Keratinocyte (primary cell): Measurements from ENCODE around the gene ASL. TPM values are rescaled to one million over a fixed set of nuclear protein-coding genes. Genes with fewer than 3 reads are reported as not detected.

Experiments
- DNase-seq: peaks from one replicate; pipeline ENCODE4 v3.0.0-alpha.2; 2011; ENCODE audit warnings: low read depth, missing footprints, low spot score
- FAIRE-seq: peaks from 2 replicates; lab custom pipeline; 2011; peaks lifted over from hg19 to GRCh38; lab: Jason Lieb, UNC
- H2AFZ ChIP-seq: 2 replicates; pipeline ENCODE4 v1.6.0; 2012; ENCODE audit warnings: low read length, control low read depth, inconsistent platforms; ENCODE audit not compliant: control insufficient read depth
- H3K27ac ChIP-seq: 2 replicates; pipeline ENCODE4 v1.5.1; 2011; ENCODE audit warnings: low read length; ENCODE audit not compliant: control insufficient read depth, insufficient read depth
- H3K27me3 ChIP-seq: 3 replicates; pipeline ENCODE4 v1.6.0; 2011; ENCODE audit warnings: low read length; ENCODE audit not compliant: control insufficient read depth, insufficient read depth; ENCODE audit errors: extremely low read depth
- H3K36me3 ChIP-seq, 2 experiments: 2 replicates in 1 of 2; 3 replicates in 1 of 2; pipeline ENCODE4 v1.5.1; 2011; ENCODE audit warnings: low read length in 2 of 2, mild to moderate bottlenecking in 1 of 2; ENCODE audit not compliant: control insufficient read depth in 2 of 2, insufficient read depth in 2 of 2; ENCODE audit errors: extremely low read depth in 1 of 2
- H3K4me1 ChIP-seq: 3 replicates; pipeline ENCODE4 v1.5.1; 2011; ENCODE audit warnings: low read length; ENCODE audit not compliant: control insufficient read depth, insufficient read depth; ENCODE audit errors: extremely low read depth
- H3K4me2 ChIP-seq: 3 replicates; pipeline ENCODE4 v1.6.0; 2011; ENCODE audit warnings: low read depth, low read length; ENCODE audit not compliant: control insufficient read depth, insufficient read depth; ENCODE audit errors: extremely low read depth
- H3K4me3 ChIP-seq, 3 experiments: fragments of 200-600 bp in 1 of 3; sonication (generic) in 1 of 3; 2 replicates in 2 of 3; 3 replicates in 1 of 3; pipeline ENCODE4 v1.5.1; 2011 to 2016; ENCODE audit warnings: low read length in 3 of 3, mild to moderate bottlenecking in 3 of 3, control low read depth in 2 of 3, inconsistent platforms in 1 of 3, low read depth in 1 of 3, mixed read lengths in 1 of 3, mixed run types in 1 of 3, moderate library complexity in 1 of 3; ENCODE audit not compliant: control insufficient read depth in 2 of 3, insufficient read depth in 2 of 3; ENCODE audit errors: extremely low read depth in 1 of 3
- H3K79me2 ChIP-seq: 2 replicates; pipeline ENCODE4 v1.6.0; 2012; ENCODE audit warnings: low read length; ENCODE audit not compliant: control insufficient read depth, insufficient read depth
- H3K9ac ChIP-seq: 3 replicates; pipeline ENCODE4 v1.6.0; 2011; ENCODE audit warnings: low read length; ENCODE audit not compliant: control insufficient read depth, insufficient read depth; ENCODE audit errors: extremely low read depth
- H3K9me1 ChIP-seq: 3 replicates; pipeline ENCODE4 v1.6.0; 2011; ENCODE audit warnings: low read length; ENCODE audit not compliant: control insufficient read depth, insufficient read depth; ENCODE audit errors: extremely low read depth
- H3K9me3 ChIP-seq: 2 replicates; pipeline ENCODE4 v1.5.1; 2012; ENCODE audit warnings: low read depth, low read length; ENCODE audit not compliant: control insufficient read depth
- H4K20me1 ChIP-seq: 3 replicates; pipeline ENCODE4 v1.6.0; 2011; ENCODE audit warnings: low read length; ENCODE audit not compliant: control insufficient read depth, insufficient read depth; ENCODE audit errors: extremely low read depth
- EZH2 ChIP-seq: IDR thresholded peaks from one replicate; pipeline ENCODE4 v1.6.1; 2012; ENCODE audit warnings: inconsistent platforms, mild to moderate bottlenecking, low read length, moderate library complexity
- dilution Hi-C: fragments of 300-500 bp; cut with MboI; formaldehyde crosslinking; loops from one replicate; pipeline ENCODE4 v1.7.0; 2020; ENCODE audit warnings: low sequenced_read_pairs; ENCODE audit not compliant: extremely low pct_ligation_motif_present
- polyA plus RNA-seq, 5 experiments: library from polyadenylated mRNA; depleted of rRNA in 3 of 5; stranded (reverse) in 3 of 5; stranded (forward) in 1 of 5; unstranded in 1 of 5; fragments of >200 nt; gene quantifications; 1 replicate in 1 of 5; 2 replicates in 3 of 5; 3 replicates in 1 of 5; pipeline versions ENCODE4 v1.2.1 to v1.2.3, GENCODE V29; 2011 to 2012; ENCODE audit warnings: missing spikeins in 2 of 5, low read depth in 1 of 5, low replicate concordance in 1 of 5
- TF ChIP-seq, protein P1 (sequence below), 3 experiments: IDR thresholded peaks in 1 of 3; conservative IDR thresholded peaks in 1 of 3; optimal IDR thresholded peaks in 1 of 3; 2 replicates in 2 of 3; 3 replicates in 1 of 3; pipeline versions ENCODE3 to v1.5.1; 2011; ENCODE audit warnings: low read length in 3 of 3, mild to moderate bottlenecking in 3 of 3, moderate library complexity in 2 of 3, control low read depth in 1 of 3, inconsistent platforms in 1 of 3; ENCODE audit not compliant: insufficient read depth in 2 of 3; ENCODE audit errors: extremely low read depth in 1 of 3

The ASL gene
- polyA plus RNA-seq, 1 donor (not counting 4 experiments of a cell fraction or from before 2014, with no cell fraction given), result 24.4 TPM

DNA sequence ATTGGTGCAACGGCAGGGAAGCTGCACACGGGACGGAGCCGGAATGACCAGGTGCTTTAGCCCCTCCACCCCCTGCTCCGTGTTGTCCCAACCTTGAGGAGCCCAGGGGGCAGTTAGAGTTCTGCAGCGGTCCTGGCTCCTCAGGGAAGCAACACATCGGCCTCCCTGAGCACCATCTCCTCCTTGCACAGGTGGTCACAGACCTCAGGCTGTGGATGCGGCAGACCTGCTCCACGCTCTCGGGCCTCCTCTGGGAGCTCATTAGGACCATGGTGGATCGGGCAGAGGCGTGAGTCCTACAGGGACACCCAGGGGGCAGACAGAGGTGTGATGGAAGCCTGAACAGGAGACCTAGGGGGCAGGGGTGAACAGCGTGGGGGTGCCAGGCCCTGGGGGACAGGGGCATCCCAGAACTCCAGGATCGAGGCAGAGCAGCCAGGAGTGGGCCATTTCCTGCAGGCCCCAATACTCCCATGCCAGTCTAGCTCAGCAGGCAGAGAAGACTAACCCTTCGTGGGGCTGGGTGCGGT lies 7.3 kb downstream of the ASL start:
- no peak overlapping the region for H3K9ac ChIP-seq
- H2AFZ ChIP-seq, result no peak overlapping the region
- H3K4me2 ChIP-seq, result no peak overlapping the region
- H3K4me3 ChIP-seq, result no peak overlapping the region
- peaks cover 10 to 17% of the 10 kb centered on the region in 2 experiments for H3K36me3 ChIP-seq
- H3K9me3 ChIP-seq, result no peaks in the 10 kb centered on the region
- no peaks in the 10 kb centered on the region for H3K9me1 ChIP-seq
- H4K20me1 ChIP-seq, result no peaks in the 10 kb centered on the region
- no peaks in the 10 kb centered on the region for H3K4me1 ChIP-seq
- DNase-seq (no peak), FAIRE-seq (no peak)
- dilution Hi-C loops, result no loop called here
- H3K79me2 ChIP-seq, result no peaks in the 10 kb centered on the region
- H3K27ac ChIP-seq, result no peak overlapping the region
- TF ChIP-seq EZH2, result no peak
- TF ChIP-seq, protein P1, sequence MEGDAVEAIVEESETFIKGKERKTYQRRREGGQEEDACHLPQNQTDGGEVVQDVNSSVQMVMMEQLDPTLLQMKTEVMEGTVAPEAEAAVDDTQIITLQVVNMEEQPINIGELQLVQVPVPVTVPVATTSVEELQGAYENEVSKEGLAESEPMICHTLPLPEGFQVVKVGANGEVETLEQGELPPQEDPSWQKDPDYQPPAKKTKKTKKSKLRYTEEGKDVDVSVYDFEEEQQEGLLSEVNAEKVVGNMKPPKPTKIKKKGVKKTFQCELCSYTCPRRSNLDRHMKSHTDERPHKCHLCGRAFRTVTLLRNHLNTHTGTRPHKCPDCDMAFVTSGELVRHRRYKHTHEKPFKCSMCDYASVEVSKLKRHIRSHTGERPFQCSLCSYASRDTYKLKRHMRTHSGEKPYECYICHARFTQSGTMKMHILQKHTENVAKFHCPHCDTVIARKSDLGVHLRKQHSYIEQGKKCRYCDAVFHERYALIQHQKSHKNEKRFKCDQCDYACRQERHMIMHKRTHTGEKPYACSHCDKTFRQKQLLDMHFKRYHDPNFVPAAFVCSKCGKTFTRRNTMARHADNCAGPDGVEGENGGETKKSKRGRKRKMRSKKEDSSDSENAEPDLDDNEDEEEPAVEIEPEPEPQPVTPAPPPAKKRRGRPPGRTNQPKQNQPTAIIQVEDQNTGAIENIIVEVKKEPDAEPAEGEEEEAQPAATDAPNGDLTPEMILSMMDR (optimal IDR thresholded peaks at IDR 0.05 in 1 of 3, IDR thresholded peaks at IDR 0.05 in 1 of 3, conservative IDR thresholded peaks at IDR 0.05 in 1 of 3; ENCODE audit: extremely low read depth in 1 of 3, insufficient read depth in 2 of 3, low read length in 3 of 3), result no peak
- no peaks in the 10 kb centered on the region for H3K27me3 ChIP-seq

DNA sequence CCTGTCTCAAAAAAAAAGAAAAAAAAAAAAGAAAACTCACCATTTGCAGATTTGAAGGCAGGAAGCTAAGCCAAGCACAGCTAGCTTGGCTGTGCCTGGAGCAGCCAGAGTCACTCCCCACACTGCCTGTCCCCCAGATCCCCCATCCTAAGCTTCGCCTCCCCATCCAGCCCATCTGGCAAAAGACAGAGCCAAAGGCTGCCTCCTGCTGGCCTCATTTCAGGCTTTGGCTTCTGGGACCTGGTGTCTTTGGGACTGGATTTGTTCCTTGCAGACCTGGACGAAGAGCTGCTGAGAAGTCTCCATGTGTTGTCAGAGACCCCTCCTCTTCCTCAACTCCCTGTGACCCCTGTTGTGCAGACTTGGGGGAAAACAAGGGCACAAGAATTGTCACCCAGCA lies 8.1 kb downstream of the ASL start:
- H3K36me3 ChIP-seq, result peaks cover 10 to 19% of the 10 kb centered on the region in 2 experiments
- dilution Hi-C loops, result no loop called here

More for the DNA sequence above, 8.1 kb downstream of the ASL start:
- Histone ChIP-seq H3K9me1 (no peaks in the 10 kb centered on the region), H3K4me3 (no peak overlapping the region), H4K20me1 (no peaks in the 10 kb centered on the region), H3K27me3 (no peaks in the 10 kb centered on the region), H3K4me1 (no peaks in the 10 kb centered on the region), H3K9ac (no peak overlapping the region), H3K9me3 (no peaks in the 10 kb centered on the region), H2AFZ (no peak overlapping the region), H3K4me2 (no peak overlapping the region), H3K27ac (no peak overlapping the region), H3K79me2 (no peaks in the 10 kb centered on the region)
- TF ChIP-seq, protein P1 (optimal IDR thresholded peaks at IDR 0.05 in 1 of 3, IDR thresholded peaks at IDR 0.05 in 1 of 3, conservative IDR thresholded peaks at IDR 0.05 in 1 of 3; ENCODE audit: extremely low read depth in 1 of 3, insufficient read depth in 2 of 3, low read length in 3 of 3), result no peak
- no peak for TF ChIP-seq EZH2
- no peak for FAIRE-seq
- no peak for DNase-seq
